ENCODE measurements around the gene TOMM20.

- TF ChIP-seq GATA3 (IDR thresholded peaks at IDR 0.05; ENCODE audit: low read depth, low read length) (no peak), GATA2 (IDR thresholded peaks at IDR 0.05; ENCODE audit: low read depth, low read length) (no peak)
These were observed 32.5 kb upstream of the TOMM20 start, which contains the start of gene RBM34 for GRCh38 chr1:235160957-235161684.

Measured in SH-SY5Y (cell line).